Tibial nerve (tissue), 4 donors: Measurements from ENCODE around the gene GRID1. TPM values are rescaled to one million over a fixed set of nuclear protein-coding genes. Genes with fewer than 3 reads are reported as not detected.

Experiments used
- DNase-seq, 2 donors: peaks; one replicate each; pipeline ENCODE4 v3.0.0-alpha.2; 2019; ENCODE audit warnings: low spot score in 2 of 2
- H3K27ac ChIP-seq, 4 donors: fragments of 200-600 bp; sonication (generic) in 3 of 4; one replicate each; pipeline ENCODE4 v1.5.1; 2017 to 2019; ENCODE audit warnings: mild to moderate bottlenecking in 1 of 4
- H3K27me3 ChIP-seq, 2 donors: fragments of 200-600 bp; sonication (generic) in 1 of 2; one replicate each; pipeline versions ENCODE4 v1.5.1 to v1.6.0; 2017 to 2019
- H3K36me3 ChIP-seq, 3 donors: fragments of 200-600 bp; sonication (generic); one replicate each; pipeline ENCODE4 v1.5.1; 2018 to 2019
- H3K4me1 ChIP-seq, 4 donors: fragments of 200-600 bp; sonication (generic) in 3 of 4; one replicate each; pipeline ENCODE4 v1.5.1; 2017 to 2019
- H3K4me3 ChIP-seq, 4 donors: fragments of 200-600 bp; sonication (generic) in 3 of 4; one replicate each; pipeline ENCODE4 v1.5.1; 2017 to 2019; ENCODE audit warnings: mild to moderate bottlenecking in 1 of 4, moderate library complexity in 1 of 4
- H3K9me3 ChIP-seq, 4 donors: fragments of 200-600 bp; sonication (generic) in 3 of 4; one replicate each; pipeline ENCODE4 v1.5.1; 2017 to 2019
- CTCF ChIP-seq, 5 experiments: fragments of 200-600 bp in 3 of 5; fragments of 450-650 bp in 2 of 5; sonication (generic) in 3 of 5; IDR thresholded peaks; one replicate each; pipeline ENCODE4 v1.5.1; 2016 to 2019; ENCODE audit warnings: antibody characterized with exemption in 5 of 5, mild to moderate bottlenecking in 3 of 5, moderate library complexity in 2 of 5
- EP300 ChIP-seq, 2 donors: sonication (generic); formaldehyde crosslinking; IDR thresholded peaks; one replicate each; pipeline ENCODE4 v1.6.1; 2017; ENCODE audit warnings: antibody characterized with exemption in 2 of 2, mild to moderate bottlenecking in 1 of 2
- POLR2A ChIP-seq, 2 donors: fragments of 450-650 bp; IDR thresholded peaks; one replicate each; pipeline ENCODE4 v1.6.1; 2017; ENCODE audit warnings: antibody characterized with exemption in 2 of 2, mild to moderate bottlenecking in 2 of 2, moderate library complexity in 2 of 2
- WGBS, 2 donors: methylation state at CpG; one replicate each; pipeline ENCODE4 v1.1.5; 2018; 5-methylcytosine and 5-hydroxymethylcytosine counted together
- total RNA-seq, 4 donors: library from RNA; depleted of rRNA; stranded (reverse); fragments of >200 nt; gene quantifications; one replicate each; pipeline ENCODE4 v1.1.0, GENCODE V29; 2016

GRID1 gene
- total RNA-seq, 4 donors from 2014 or later: 7.7 to 16.3 (median 10.5) TPM

- Histone ChIP-seq H3K4me3 (no peak overlapping the region), H3K27me3 (no peaks in the 10 kb centered on the region), H3K36me3 (no peaks in the 10 kb centered on the region), H3K9me3 (no peaks in the 10 kb centered on the region), H3K27ac (no peak overlapping the region), H3K4me1 (peaks cover 0 to 3% (median 0%) of the 10 kb centered on the region in 4 donors)
- TF ChIP-seq CTCF (IDR thresholded peaks at IDR 0.05) (no peak), EP300 (IDR thresholded peaks at IDR 0.05) (no peak), POLR2A (IDR thresholded peaks at IDR 0.05) (no peak)
- no peak for DNase-seq
- 43 to 62% methylated on average over 11 of the region's 11 CpGs for WGBS, 2 donors
These were observed 24.3 kb downstream of the GRID1 start for GRCh38 chr10:86342111-86342863.

GRCh38 chr10:86341361-86341811 lies 25.2 kb downstream of the GRID1 start:
- Histone ChIP-seq H3K27ac (no peak overlapping the region), H3K36me3 (no peaks in the 10 kb centered on the region), H3K9me3 (no peaks in the 10 kb centered on the region), H3K4me1 (peaks cover 0 to 3% (median 0%) of the 10 kb centered on the region in 4 donors), H3K4me3 (no peak overlapping the region), H3K27me3 (no peaks in the 10 kb centered on the region)
- 56 to 75% methylated on average over 13 of the region's 13 CpGs for WGBS, 2 donors
- DNase-seq: no peak
- no peak for TF ChIP-seq CTCF (IDR thresholded peaks at IDR 0.05)
- no peak for TF ChIP-seq EP300 (IDR thresholded peaks at IDR 0.05)
- TF ChIP-seq POLR2A (IDR thresholded peaks at IDR 0.05): no peak

- 65 to 72% methylated on average over 3 of the region's 3 CpGs for WGBS, 2 donors
- Histone ChIP-seq H3K36me3 (no peaks in the 10 kb centered on the region), H3K4me3 (no peak overlapping the region), H3K27me3 (no peaks in the 10 kb centered on the region), H3K27ac (no peak overlapping the region), H3K4me1 (peaks cover 0 to 3% (median 0%) of the 10 kb centered on the region in 4 donors), H3K9me3 (no peaks in the 10 kb centered on the region)
- TF ChIP-seq CTCF (IDR thresholded peaks at IDR 0.05) (no peak), EP300 (IDR thresholded peaks at IDR 0.05) (no peak), POLR2A (IDR thresholded peaks at IDR 0.05) (no peak)
- no peak for DNase-seq
These were observed 25.7 kb downstream of the GRID1 start for GRCh38 chr10:86340991-86341260.

- TF ChIP-seq CTCF (IDR thresholded peaks at IDR 0.05): no peak
- TF ChIP-seq POLR2A (IDR thresholded peaks at IDR 0.05): no peak
- no peak for TF ChIP-seq EP300 (IDR thresholded peaks at IDR 0.05)
- Histone ChIP-seq H3K36me3 (no peaks in the 10 kb centered on the region), H3K9me3 (no peaks in the 10 kb centered on the region), H3K4me1 (peaks cover 0 to 3% (median 0%) of the 10 kb centered on the region in 4 donors), H3K4me3 (no peak overlapping the region), H3K27ac (no peak overlapping the region), H3K27me3 (no peaks in the 10 kb centered on the region)
- WGBS, 2 donors: 63 to 65% methylated on average over 13 of the region's 13 CpGs
- DNase-seq: no peak
These were observed 26.2 kb downstream of the GRID1 start for GRCh38 chr10:86340176-86340990.
